ENCODE measurements around the gene TIMP2. TPM values are rescaled to one million over a fixed set of nuclear protein-coding genes. Genes with fewer than 3 reads are reported as not detected.
"Not testable (repeated sequence)": the region's sequence is repeated elsewhere in the genome, so short reads cannot be mapped to it uniquely, and the experiment has no call there.

The TIMP2 gene
- total and polyA plus RNA-seq, 2 of the 8 experiments (the other 6 are each of a cell fraction or from before 2014, with no cell fraction given) = 18.2 to 43.3 TPM

DNA sequence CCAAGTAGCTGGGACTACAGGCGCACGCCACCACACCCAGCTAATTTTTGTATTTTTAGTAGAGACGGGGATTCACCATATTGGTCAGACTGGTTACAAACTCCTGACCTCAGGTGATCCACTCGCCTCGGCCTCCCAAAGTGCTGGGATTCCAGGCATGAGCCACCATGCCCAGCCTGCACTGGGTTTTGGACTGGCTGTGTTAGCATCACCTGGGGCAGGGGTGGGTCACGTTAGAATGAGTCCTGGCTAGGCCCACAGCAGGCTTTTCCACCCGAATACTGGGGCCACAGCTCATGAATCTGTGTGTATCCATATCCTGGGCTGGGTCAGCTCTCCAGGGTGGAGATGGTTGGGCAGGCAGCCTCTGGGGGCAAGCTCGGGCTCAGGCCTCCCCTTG is 23.0 kb downstream of the TIMP2 start:
- not testable (repeated sequence) for H3K4me2 ChIP-seq (ENCODE audit: insufficient read depth in 1 of 2, low read depth in 2 of 2, low read length in 2 of 2); H3K9ac ChIP-seq (replicated peaks in 1 of 4; ENCODE audit: extremely low read depth in 1 of 4, low read depth in 3 of 4, low read length in 3 of 4); H2AK5ac ChIP-seq (ENCODE audit: low read depth, low read length); H2AFZ ChIP-seq (ENCODE audit: low read length); H2BK20ac ChIP-seq (ENCODE audit: low read length); H2BK120ac ChIP-seq (replicated peaks; ENCODE audit: low read depth, low read length); H3K4ac ChIP-seq (replicated peaks; ENCODE audit: insufficient read length, low read depth, low read length); H3K36me3 ChIP-seq (ENCODE audit: control insufficient read depth in 2 of 4, insufficient read depth in 4 of 4, low read length in 3 of 4); H3K27me3 ChIP-seq (replicated peaks in 1 of 4; ENCODE audit: control insufficient read depth in 3 of 4, extremely low read depth in 1 of 4, insufficient read depth in 3 of 4, low read length in 3 of 4); FAIRE-seq; H3K9me3 ChIP-seq (ENCODE audit: insufficient read depth in 2 of 2, low read depth in 1 of 2, low read length in 1 of 2); H2BK5ac ChIP-seq (ENCODE audit: low read depth, low read length); H3K18ac ChIP-seq (ENCODE audit: extremely low read depth, low read length); H3K56ac ChIP-seq (replicated peaks; ENCODE audit: insufficient read length, low read depth, low read length); H4K8ac ChIP-seq (ENCODE audit: extremely low read depth, insufficient read depth, low read length); H3K14ac ChIP-seq (ENCODE audit: insufficient read length); H4K91ac ChIP-seq (replicated peaks; ENCODE audit: insufficient read length, low read length); H4K5ac ChIP-seq (ENCODE audit: insufficient read length, low read depth, low read length); H3K27ac ChIP-seq (ENCODE audit: low read depth, low read length); H2BK15ac ChIP-seq (ENCODE audit: low read length); DNase-seq (ENCODE audit: low read depth in 1 of 2, low spot score in 2 of 2); H3K23ac ChIP-seq (ENCODE audit: insufficient read length); H2BK12ac ChIP-seq (ENCODE audit: low read depth, low read length); H3K4me3 ChIP-seq (ENCODE audit: extremely low read depth in 1 of 4, insufficient read depth in 2 of 4, low read depth in 3 of 4, low read length in 4 of 4); H3K23me2 ChIP-seq (ENCODE audit: low read depth, low read length)
- Histone ChIP-seq H3K4me1 (replicated peaks in 1 of 4; ENCODE audit: control insufficient read depth in 3 of 4, insufficient read depth in 4 of 4, low read length in 3 of 4) (peaks cover 4 to 33% (median 18%) of the 10 kb centered on the region in 4 experiments), H3K79me2 (ENCODE audit: control insufficient read depth in 1 of 2, insufficient read depth in 2 of 2, low read length in 2 of 2) (peaks cover 0 to 25% of the 10 kb centered on the region in 2 experiments; a peak in 2 of 4 replicates), H4K20me1 (replicated peaks in 1 of 2; ENCODE audit: control insufficient read depth in 1 of 2, insufficient read depth in 2 of 2, low read length in 2 of 2) (peaks cover 10 to 16% of the 10 kb centered on the region in 2 experiments), H3K79me1 (ENCODE audit: low read depth, low read length) (peaks cover 10% of the 10 kb centered on the region)
- CTCF ChIA-PET (ENCODE audit: partially characterized antibody) = interaction anchor here (0.6 to 3.5 kb wide), 10 partner anchors 9 to 143 kb away, joined by 3 to 20 read pairs (median 4); no protein-coding TSS in a partner anchor
- POLR2A ChIA-PET (ENCODE audit: partially characterized antibody) = interaction anchor here (1.3 kb wide), 1 partner anchor 117 kb away, joined by 5 read pairs; no protein-coding TSS in a partner anchor
- whole genome bisulfite sequencing, 2 experiments (ENCODE audit: extremely low coverage in 1 of 2, insufficient coverage in 1 of 2, insufficient read length in 1 of 2, insufficient replicate concordance in 2 of 2, low coverage in 1 of 2, low lambda C conversion rate in 2 of 2, missing lambda C conversion rate in 1 of 2) = 88% methylated on average over 8 of the region's 8 CpGs; no CpG with 5 or more reads in 1 of the 2 experiments

Measured in H1 (cell line).